ENCODE measurements around the gene PPP1R26. TPM values are rescaled to one million over a fixed set of nuclear protein-coding genes. Genes with fewer than 3 reads are reported as not detected.
"Not testable (repeated sequence)": the region's sequence is repeated elsewhere in the genome, so short reads cannot be mapped to it uniquely, and the experiment has no call there.

PPP1R26 gene
- total RNA-seq, 1 donor from 2014 or later, result 23.0 TPM

- Mint-ChIP-seq H3K36me3 (peaks cover 3% of the 10 kb centered on the region), H3K27ac (no peak overlapping the region)
Measured at GRCh38 chr9:135454737-135455136, 24.8 kb upstream of the PPP1R26 start.

GRCh38 chr9:135455401-135456030 is 24.1 kb upstream of the PPP1R26 start:
- Mint-ChIP-seq H3K4me1 (peaks cover 16% of the 10 kb centered on the region), H3K27me3 (ENCODE audit: insufficient read depth, low read depth) (peaks cover 6% of the 10 kb centered on the region), H3K36me3 (peaks cover 3% of the 10 kb centered on the region), H3K4me3 (no peak overlapping the region), H3K9me3 (no peaks in the 10 kb centered on the region), H3K27ac (no peak overlapping the region)
- Histone ChIP-seq H3K79me2 (ENCODE audit: low read depth) (no peaks in the 10 kb centered on the region), H3F3A (ENCODE audit: low read depth) (no peaks in the 10 kb centered on the region), H3K4me3 (no peak overlapping the region), H3K27me3 (no peaks in the 10 kb centered on the region), H3K9ac (no peak overlapping the region), H3K36me3 (no peaks in the 10 kb centered on the region), H2AFZ (replicated peaks) (no peak overlapping the region), H4K20me1 (ENCODE audit: low read depth) (no peaks in the 10 kb centered on the region), H3K4me2 (no peak overlapping the region), H3K27ac (no peak overlapping the region), H3K4me1 (no peaks in the 10 kb centered on the region), H3K9me3 (ENCODE audit: low read depth) (no peaks in the 10 kb centered on the region)
- no peak for TF ChIP-seq EZH2 (IDR thresholded peaks at IDR 0.05)
- TF ChIP-seq EZH2phosphoT487 (IDR thresholded peaks at IDR 0.05), result no peak
- no peak for TF ChIP-seq CTCF (IDR thresholded peaks at IDR 0.05)
- DNase-seq (ENCODE audit: low spot score), result no peak

More at GRCh38 chr9:135454737-135455136, 24.8 kb upstream of the PPP1R26 start:
- Mint-ChIP-seq H3K4me3 (no peak overlapping the region), H3K9me3 (no peaks in the 10 kb centered on the region), H3K4me1 (peaks cover 11% of the 10 kb centered on the region), H3K27me3 (ENCODE audit: insufficient read depth, low read depth) (peaks cover 6% of the 10 kb centered on the region)
- H2AFZ ChIP-seq (replicated peaks), result no peak overlapping the region
- no peaks in the 10 kb centered on the region for H4K20me1 ChIP-seq (ENCODE audit: low read depth)
- no peaks in the 10 kb centered on the region for H3K36me3 ChIP-seq
- H3F3A ChIP-seq (ENCODE audit: low read depth), result no peaks in the 10 kb centered on the region
- no peaks in the 10 kb centered on the region for H3K9me3 ChIP-seq (ENCODE audit: low read depth)
- no peak for DNase-seq (ENCODE audit: low spot score)
- TF ChIP-seq CTCF (IDR thresholded peaks at IDR 0.05) (no peak), EZH2phosphoT487 (IDR thresholded peaks at IDR 0.05) (no peak), EZH2 (IDR thresholded peaks at IDR 0.05) (no peak)
- no peak overlapping the region for H3K4me3 ChIP-seq
- no peak overlapping the region for H3K9ac ChIP-seq
- H3K27ac ChIP-seq, result no peak overlapping the region
- H3K4me1 ChIP-seq, result no peaks in the 10 kb centered on the region
- no peak overlapping the region for H3K4me2 ChIP-seq
- H3K27me3 ChIP-seq, result no peaks in the 10 kb centered on the region
- no peaks in the 10 kb centered on the region for H3K79me2 ChIP-seq (ENCODE audit: low read depth)

GRCh38 chr9:135456436-135457104 is 23.0 kb upstream of the PPP1R26 start:
- no peaks in the 10 kb centered on the region for H3F3A ChIP-seq (ENCODE audit: low read depth)
- Mint-ChIP-seq H3K36me3 (peaks cover 3% of the 10 kb centered on the region), H3K9me3 (no peaks in the 10 kb centered on the region), H3K4me3 (no peak overlapping the region), H3K4me1 (peaks cover 23% of the 10 kb centered on the region), H3K27ac (peak overlapping the region; percentile 21), H3K27me3 (ENCODE audit: insufficient read depth, low read depth) (peaks cover 6% of the 10 kb centered on the region)
- H3K9ac ChIP-seq, result no peak overlapping the region
- H3K9me3 ChIP-seq (ENCODE audit: low read depth), result no peaks in the 10 kb centered on the region
- H3K36me3 ChIP-seq, result no peaks in the 10 kb centered on the region
- no peak overlapping the region for H3K4me2 ChIP-seq
- TF ChIP-seq EZH2 (IDR thresholded peaks at IDR 0.05) (no peak), CTCF (IDR thresholded peaks at IDR 0.05) (no peak), EZH2phosphoT487 (IDR thresholded peaks at IDR 0.05) (no peak)
- no peaks in the 10 kb centered on the region for H4K20me1 ChIP-seq (ENCODE audit: low read depth)
- no peaks in the 10 kb centered on the region for H3K4me1 ChIP-seq
- H3K79me2 ChIP-seq (ENCODE audit: low read depth), result no peaks in the 10 kb centered on the region
- no peak overlapping the region for H2AFZ ChIP-seq (replicated peaks)
- H3K27me3 ChIP-seq, result no peaks in the 10 kb centered on the region
- DNase-seq (ENCODE audit: low spot score), result no peak
- no peak overlapping the region for H3K4me3 ChIP-seq
- H3K27ac ChIP-seq, result no peak overlapping the region

- H3K36me3 Mint-ChIP-seq; H3K4me3 Mint-ChIP-seq; H3K9ac ChIP-seq; H3F3A ChIP-seq (ENCODE audit: low read depth); H2AFZ ChIP-seq (replicated peaks); DNase-seq (ENCODE audit: low spot score); H3K9me3 ChIP-seq (ENCODE audit: low read depth); H3K9me3 Mint-ChIP-seq; H3K36me3 ChIP-seq; H3K4me1 ChIP-seq; H3K27me3 Mint-ChIP-seq (ENCODE audit: insufficient read depth, low read depth); H3K4me3 ChIP-seq; H3K27ac ChIP-seq; H3K79me2 ChIP-seq (ENCODE audit: low read depth); H3K4me2 ChIP-seq; H3K27ac Mint-ChIP-seq; H4K20me1 ChIP-seq (ENCODE audit: low read depth); H3K27me3 ChIP-seq: not testable (repeated sequence)
- peaks cover 26% of the 10 kb centered on the region for H3K4me1 Mint-ChIP-seq
Measured at GRCh38 chr9:135458478-135458877, 21.1 kb upstream of the PPP1R26 start.
